Measurements from ENCODE around the gene GABRA5. TPM values are rescaled to one million over a fixed set of nuclear protein-coding genes. Genes with fewer than 3 reads are reported as not detected.

The GABRA5 gene
- total and polyA plus RNA-seq, 2 donors from 2014 or later: not detected

- H3K36me3 ChIP-seq (ENCODE audit: control insufficient read depth in 2 of 3, insufficient read depth in 3 of 3, low read length in 3 of 3): no peaks in the 10 kb centered on the region
- FAIRE-seq: no peak
- no peak for DNase-seq
- H3K9me3 ChIP-seq (ENCODE audit: control insufficient read depth in 2 of 3, insufficient read depth in 1 of 3, low read length in 3 of 3): peaks cover 0 to 2% (median 0%) of the 10 kb centered on the region in 3 donors
- H3K4me1 ChIP-seq (ENCODE audit: control insufficient read depth in 2 of 3, insufficient read depth in 2 of 3, low read depth in 1 of 3, low read length in 3 of 3): no peaks in the 10 kb centered on the region
- intact Hi-C loops (cut with DNase I): no loop called here
- no peak overlapping the region for H3K9ac ChIP-seq (ENCODE audit: low read length in 3 of 3)
- no peak overlapping the region for H3K27ac ChIP-seq (ENCODE audit: low read depth in 2 of 2, low read length in 2 of 2)
- H3K27me3 ChIP-seq (ENCODE audit: control insufficient read depth, insufficient read depth, low read length): no peaks in the 10 kb centered on the region
- H3K4me3 ChIP-seq (ENCODE audit: low read length in 3 of 3): no peak overlapping the region
- TF ChIP-seq CTCF (IDR thresholded peaks at IDR 0.05; ENCODE audit: borderline replicate concordance, extremely low read depth, insufficient read depth): no peak
Measured at GRCh38 chr15:26928051-26928450, 61.2 kb downstream of the GABRA5 start.

- TF ChIP-seq CTCF (IDR thresholded peaks at IDR 0.05; ENCODE audit: borderline replicate concordance, extremely low read depth, insufficient read depth): no peak
- no peaks in the 10 kb centered on the region for H3K27me3 ChIP-seq (ENCODE audit: control insufficient read depth, insufficient read depth, low read length)
- no peaks in the 10 kb centered on the region for H3K36me3 ChIP-seq (ENCODE audit: control insufficient read depth in 2 of 3, insufficient read depth in 3 of 3, low read length in 3 of 3)
- intact Hi-C loops (cut with DNase I): no loop called here
- no peaks in the 10 kb centered on the region for H3K9me3 ChIP-seq (ENCODE audit: control insufficient read depth in 2 of 3, insufficient read depth in 1 of 3, low read length in 3 of 3)
- no peak overlapping the region for H3K27ac ChIP-seq (ENCODE audit: low read depth in 2 of 2, low read length in 2 of 2)
- H3K4me1 ChIP-seq (ENCODE audit: control insufficient read depth in 2 of 3, insufficient read depth in 2 of 3, low read depth in 1 of 3, low read length in 3 of 3): no peaks in the 10 kb centered on the region
- no peak overlapping the region for H3K4me3 ChIP-seq (ENCODE audit: low read length in 3 of 3)
- no peak for DNase-seq
- H3K9ac ChIP-seq (ENCODE audit: low read length in 3 of 3): no peak overlapping the region
- no peak for FAIRE-seq
Measured at GRCh38 chr15:26929588-26929987, 62.7 kb downstream of the GABRA5 start.

GRCh38 chr15:26934848-26935247 is 68.0 kb downstream of the GABRA5 start:
- no peak for DNase-seq

More at GRCh38 chr15:26934848-26935247, 68.0 kb downstream of the GABRA5 start:
- Histone ChIP-seq H3K27me3 (ENCODE audit: control insufficient read depth, insufficient read depth, low read length) (no peaks in the 10 kb centered on the region), H3K4me3 (ENCODE audit: low read length in 3 of 3) (no peak overlapping the region), H3K27ac (ENCODE audit: low read depth in 2 of 2, low read length in 2 of 2) (no peak overlapping the region), H3K9me3 (ENCODE audit: control insufficient read depth in 2 of 3, insufficient read depth in 1 of 3, low read length in 3 of 3) (no peaks in the 10 kb centered on the region), H3K36me3 (ENCODE audit: control insufficient read depth in 2 of 3, insufficient read depth in 3 of 3, low read length in 3 of 3) (no peaks in the 10 kb centered on the region), H3K9ac (ENCODE audit: low read length in 3 of 3) (no peak overlapping the region), H3K4me1 (ENCODE audit: control insufficient read depth in 2 of 3, insufficient read depth in 2 of 3, low read depth in 1 of 3, low read length in 3 of 3) (no peaks in the 10 kb centered on the region)
- TF ChIP-seq CTCF (IDR thresholded peaks at IDR 0.05; ENCODE audit: borderline replicate concordance, extremely low read depth, insufficient read depth): no peak
- FAIRE-seq: no peak
- intact Hi-C loops (cut with DNase I): no loop called here

Data from kidney (tissue), 14 donors.